Ecto neural progenitor cell (in vitro differentiated cells): ENCODE measurements around the gene PIGX.
A peak's percentile ranks its signal among the peaks of the same experiment; 100 is the strongest.

ENCODE experiments used
- DNase-seq: peaks from one replicate; pipeline ENCODE4 v3.0.0-alpha.2; 2018; ENCODE audit warnings: low spot score

Gene PIGX

GRCh38 chr3:196711838-196712513 is at the start of gene PIGX, which contains the start of gene CEP19:
PIGX (plus strand) TSS chr3:196712377.
CEP19 (minus strand) TSS chr3:196712250; CDS start chr3:196708657, 3,593 bp downstream.
- peak; percentile 91 for DNase-seq

GRCh38 chr3:196662711-196663571 is 49.2 kb upstream of the PIGX start:
- no peak for DNase-seq

GRCh38 chr3:196666001-196666867 is 45.9 kb upstream of the PIGX start:
- DNase-seq: peak; percentile 82

GRCh38 chr3:196667056-196667825 is 44.9 kb upstream of the PIGX start:
- DNase-seq: no peak

GRCh38 chr3:196670339-196670738 is 41.8 kb upstream of the PIGX start:
- no peak for DNase-seq

GRCh38 chr3:196673632-196674031 is 38.5 kb upstream of the PIGX start:
- DNase-seq: no peak

- DNase-seq: no peak
Observed at GRCh38 chr3:196677353-196677752, 34.8 kb upstream of the PIGX start.

GRCh38 chr3:196677931-196678330 is 34.2 kb upstream of the PIGX start:
- DNase-seq: no peak

- peak; percentile 62 for DNase-seq
Observed at GRCh38 chr3:196684548-196685407, 27.4 kb upstream of the PIGX start.

- DNase-seq: no peak
Observed at GRCh38 chr3:196686436-196686835, 25.7 kb upstream of the PIGX start.

GRCh38 chr3:196688349-196688748 is 23.8 kb upstream of the PIGX start:
- DNase-seq: no peak

GRCh38 chr3:196689941-196690660 is 22.1 kb upstream of the PIGX start:
- no peak for DNase-seq

GRCh38 chr3:196691386-196691785 is 20.8 kb upstream of the PIGX start:
- DNase-seq: no peak

- DNase-seq: no peak
Observed at GRCh38 chr3:196694202-196694638, 18.0 kb upstream of the PIGX start.

- no peak for DNase-seq
Observed at GRCh38 chr3:196694941-196695848, 17.0 kb upstream of the PIGX start.

- no peak for DNase-seq
Observed at GRCh38 chr3:196695849-196696226, 16.3 kb upstream of the PIGX start.

GRCh38 chr3:196697270-196697669 is 14.9 kb upstream of the PIGX start:
- no peak for DNase-seq

- DNase-seq: no peak
Observed at GRCh38 chr3:196699749-196700148, 12.4 kb upstream of the PIGX start.

GRCh38 chr3:196700801-196701200 is 11.4 kb upstream of the PIGX start:
- DNase-seq: no peak
